GM15510 (cell line): ENCODE measurements around the gene FKBP5.

ENCODE experiments used
- POLR2A ChIP-seq: IDR thresholded peaks from 3 replicates; pipeline ENCODE4 v1.6.1; 2011; ENCODE audit warnings: borderline replicate concordance; ENCODE audit not compliant: insufficient read length; ENCODE audit errors: extremely low read depth

FKBP5 gene

GRCh38 chr6:35727231-35727934, 38.7 kb upstream of the FKBP5 start:
- TF ChIP-seq POLR2A: no peak

GRCh38 chr6:35725721-35726438, 37.2 kb upstream of the FKBP5 start:
- TF ChIP-seq POLR2A: no peak

- TF ChIP-seq POLR2A: no peak
Measured at GRCh38 chr6:35725081-35725708, 36.5 kb upstream of the FKBP5 start.

- TF ChIP-seq POLR2A: no peak
Measured at GRCh38 chr6:35724471-35724870, 35.8 kb upstream of the FKBP5 start.

GRCh38 chr6:35724059-35724458, 35.3 kb upstream of the FKBP5 start:
- TF ChIP-seq POLR2A: no peak

- no peak for TF ChIP-seq POLR2A
Measured at GRCh38 chr6:35723587-35723986, 34.9 kb upstream of the FKBP5 start.

GRCh38 chr6:35722121-35722761, 33.5 kb upstream of the FKBP5 start:
- no peak for TF ChIP-seq POLR2A

GRCh38 chr6:35719830-35720733, 31.4 kb upstream of the FKBP5 start:
- no peak for TF ChIP-seq POLR2A

- no peak for TF ChIP-seq POLR2A
Measured at GRCh38 chr6:35719404-35719829, 30.7 kb upstream of the FKBP5 start.

GRCh38 chr6:35718911-35719381, 30.2 kb upstream of the FKBP5 start:
- TF ChIP-seq POLR2A: no peak

- TF ChIP-seq POLR2A: no peak
Measured at GRCh38 chr6:35718375-35718736, 29.6 kb upstream of the FKBP5 start.

- no peak for TF ChIP-seq POLR2A
Measured at GRCh38 chr6:35717449-35718374, 29.0 kb upstream of the FKBP5 start.

- TF ChIP-seq POLR2A: no peak
Measured at GRCh38 chr6:35716798-35717197, 28.1 kb upstream of the FKBP5 start.
